ENCODE measurements around the gene EDA. TPM values are rescaled to one million over a fixed set of nuclear protein-coding genes. Genes with fewer than 3 reads are reported as not detected.

The EDA gene
- total RNA-seq, 1 experiment from 2014 or later, result 1.1 TPM

DNA sequence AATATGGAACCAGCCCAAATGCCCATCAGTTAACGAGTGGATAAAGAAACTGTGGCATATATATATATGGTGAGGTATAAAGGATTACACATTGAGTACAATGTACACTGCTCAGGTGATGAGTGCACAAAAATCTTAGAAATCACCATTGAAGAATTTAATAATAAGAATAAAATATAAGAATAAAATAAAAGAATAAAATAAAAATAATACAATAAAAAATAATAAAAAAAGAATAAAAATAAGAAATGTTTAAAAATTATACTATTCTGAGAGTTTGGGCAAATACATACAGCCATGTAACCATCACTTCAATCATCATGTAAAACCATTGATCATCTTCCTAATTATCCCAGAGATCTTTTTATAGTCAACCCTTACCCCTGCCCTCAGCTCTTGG is 260.3 kb downstream of the EDA start:
- CTCF ChIA-PET, result no interaction called here
- Mint-ChIP-seq H3K27ac (ENCODE audit: low read depth, unreplicated experiment) (no peak overlapping the region), H3K36me3 (ENCODE audit: insufficient read depth, unreplicated experiment) (no peaks in the 10 kb centered on the region)

DNA sequence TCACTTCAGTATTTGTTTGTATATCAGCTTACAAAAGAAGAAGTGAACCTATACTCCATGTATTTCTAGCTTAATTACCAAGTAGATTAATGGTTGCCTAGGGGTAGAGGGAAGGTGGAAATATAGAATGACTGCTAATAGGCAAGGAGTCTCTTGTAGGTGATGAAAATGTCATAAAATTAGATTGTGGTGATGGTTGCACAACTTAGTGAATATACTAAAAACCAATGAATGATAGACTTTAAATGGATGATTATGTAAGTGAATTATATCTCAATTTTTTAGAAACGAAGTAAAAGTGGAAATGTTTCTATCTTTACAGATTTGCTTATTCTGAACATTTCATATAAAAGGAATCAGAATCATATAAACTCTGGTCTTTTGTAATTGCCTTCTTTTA is 268.3 kb downstream of the EDA start:
- Mint-ChIP-seq H3K4me1 (ENCODE audit: insufficient read depth, unreplicated experiment) (no peaks in the 10 kb centered on the region), H3K36me3 (ENCODE audit: insufficient read depth, unreplicated experiment) (no peaks in the 10 kb centered on the region), H3K4me3 (ENCODE audit: unreplicated experiment) (no peak overlapping the region), H3K9me3 (ENCODE audit: unreplicated experiment) (peaks cover 19% of the 10 kb centered on the region), H3K27me3 (ENCODE audit: insufficient read depth, unreplicated experiment) (peaks cover 5% of the 10 kb centered on the region), H3K27ac (ENCODE audit: low read depth, unreplicated experiment) (no peak overlapping the region)
- ChIA-PET CTCF (no interaction called here), POLR2A (no interaction called here)
- BruUV-seq (replicated peaks), result no TSS peak
- intact Hi-C loops (cut with micrococcal nuclease), result no loop called here
- TF ChIP-seq, protein P1, sequence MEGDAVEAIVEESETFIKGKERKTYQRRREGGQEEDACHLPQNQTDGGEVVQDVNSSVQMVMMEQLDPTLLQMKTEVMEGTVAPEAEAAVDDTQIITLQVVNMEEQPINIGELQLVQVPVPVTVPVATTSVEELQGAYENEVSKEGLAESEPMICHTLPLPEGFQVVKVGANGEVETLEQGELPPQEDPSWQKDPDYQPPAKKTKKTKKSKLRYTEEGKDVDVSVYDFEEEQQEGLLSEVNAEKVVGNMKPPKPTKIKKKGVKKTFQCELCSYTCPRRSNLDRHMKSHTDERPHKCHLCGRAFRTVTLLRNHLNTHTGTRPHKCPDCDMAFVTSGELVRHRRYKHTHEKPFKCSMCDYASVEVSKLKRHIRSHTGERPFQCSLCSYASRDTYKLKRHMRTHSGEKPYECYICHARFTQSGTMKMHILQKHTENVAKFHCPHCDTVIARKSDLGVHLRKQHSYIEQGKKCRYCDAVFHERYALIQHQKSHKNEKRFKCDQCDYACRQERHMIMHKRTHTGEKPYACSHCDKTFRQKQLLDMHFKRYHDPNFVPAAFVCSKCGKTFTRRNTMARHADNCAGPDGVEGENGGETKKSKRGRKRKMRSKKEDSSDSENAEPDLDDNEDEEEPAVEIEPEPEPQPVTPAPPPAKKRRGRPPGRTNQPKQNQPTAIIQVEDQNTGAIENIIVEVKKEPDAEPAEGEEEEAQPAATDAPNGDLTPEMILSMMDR (IDR thresholded peaks at IDR 0.05; ENCODE audit: unreplicated experiment), result no peak
- DNase-seq (ENCODE audit: unreplicated experiment), result no peak

More for the DNA sequence above, 260.3 kb downstream of the EDA start:
- intact Hi-C loops (cut with micrococcal nuclease), result no loop called here
- TF ChIP-seq, protein P1 (IDR thresholded peaks at IDR 0.05; ENCODE audit: unreplicated experiment), result no peak
- no peak for DNase-seq (ENCODE audit: unreplicated experiment)
- POLR2A ChIA-PET, result no interaction called here
- H3K4me1 Mint-ChIP-seq (ENCODE audit: insufficient read depth, unreplicated experiment), result no peaks in the 10 kb centered on the region
- peaks cover 8% of the 10 kb centered on the region for H3K27me3 Mint-ChIP-seq (ENCODE audit: insufficient read depth, unreplicated experiment)
- no peak overlapping the region for H3K4me3 Mint-ChIP-seq (ENCODE audit: unreplicated experiment)
- peaks cover 8% of the 10 kb centered on the region for H3K9me3 Mint-ChIP-seq (ENCODE audit: unreplicated experiment)
- BruUV-seq (replicated peaks), result no TSS peak

DNA sequence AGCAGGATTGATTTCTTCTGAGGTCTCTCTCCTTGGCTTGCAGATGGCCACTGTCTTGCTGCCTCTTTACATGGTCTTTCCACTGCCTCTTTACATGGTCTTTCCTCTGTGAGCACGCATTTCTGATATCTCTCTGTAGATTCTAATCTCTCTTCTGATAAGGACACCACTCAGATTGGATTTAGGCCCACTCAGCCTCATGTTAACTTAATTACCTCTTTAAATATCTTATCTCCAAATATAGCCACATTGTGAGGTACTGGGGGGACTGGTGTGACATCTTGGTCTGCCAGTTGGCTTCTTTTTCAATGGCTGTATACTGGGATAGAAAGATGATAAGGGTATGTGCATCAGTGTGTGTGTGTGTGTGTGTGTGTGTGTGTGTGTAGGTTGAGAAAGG is 280.1 kb downstream of the EDA start:
- CTCF ChIA-PET, result no interaction called here
- no TSS peak for BruUV-seq (replicated peaks)
- intact Hi-C loops (cut with micrococcal nuclease), result no loop called here

DNA sequence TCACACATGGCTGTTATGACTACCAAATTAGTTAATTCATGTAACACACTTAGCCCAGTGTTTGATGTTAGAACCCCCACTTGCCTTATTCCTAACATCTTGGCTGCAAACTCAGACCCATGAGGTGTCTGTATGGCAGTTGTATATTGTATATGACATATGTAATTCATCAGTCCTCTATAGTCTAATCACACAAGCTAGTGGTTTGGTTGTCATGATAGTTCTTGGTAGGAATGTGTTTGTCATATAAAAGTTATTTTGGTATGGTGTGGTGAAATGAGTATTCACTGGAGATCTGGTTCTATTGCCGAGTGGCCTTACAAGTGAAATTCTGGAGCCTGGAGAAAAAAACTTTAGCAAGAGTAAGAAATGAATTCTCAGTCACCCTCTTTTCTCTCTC is 284.6 kb downstream of the EDA start:
- BruUV-seq (replicated peaks), result no TSS peak
- no peak for DNase-seq (ENCODE audit: unreplicated experiment)
- H3K4me1 Mint-ChIP-seq (ENCODE audit: insufficient read depth, unreplicated experiment), result no peaks in the 10 kb centered on the region
- no peaks in the 10 kb centered on the region for H3K9me3 Mint-ChIP-seq (ENCODE audit: unreplicated experiment)
- CTCF ChIA-PET, result interaction anchor here (0.6 kb wide), 1 partner anchor 60 kb away, joined by 3 read pairs; no protein-coding TSS in a partner anchor
- H3K4me3 Mint-ChIP-seq (ENCODE audit: unreplicated experiment), result no peak overlapping the region
- POLR2A ChIA-PET, result no interaction called here
- no peak overlapping the region for H3K27ac Mint-ChIP-seq (ENCODE audit: low read depth, unreplicated experiment)
- no peaks in the 10 kb centered on the region for H3K36me3 Mint-ChIP-seq (ENCODE audit: insufficient read depth, unreplicated experiment)
- peaks cover 57% of the 10 kb centered on the region for H3K27me3 Mint-ChIP-seq (ENCODE audit: insufficient read depth, unreplicated experiment)
- TF ChIP-seq, protein P1 (IDR thresholded peaks at IDR 0.05; ENCODE audit: unreplicated experiment), result no peak
- intact Hi-C loops (cut with micrococcal nuclease), result no loop called here

More for the DNA sequence above, 280.1 kb downstream of the EDA start:
- Mint-ChIP-seq H3K4me1 (ENCODE audit: insufficient read depth, unreplicated experiment) (no peaks in the 10 kb centered on the region), H3K36me3 (ENCODE audit: insufficient read depth, unreplicated experiment) (no peaks in the 10 kb centered on the region), H3K9me3 (ENCODE audit: unreplicated experiment) (no peaks in the 10 kb centered on the region), H3K27ac (ENCODE audit: low read depth, unreplicated experiment) (no peak overlapping the region), H3K27me3 (ENCODE audit: insufficient read depth, unreplicated experiment) (peaks cover 33% of the 10 kb centered on the region), H3K4me3 (ENCODE audit: unreplicated experiment) (no peak overlapping the region)
- no peak for DNase-seq (ENCODE audit: unreplicated experiment)
- TF ChIP-seq, protein P1 (IDR thresholded peaks at IDR 0.05; ENCODE audit: unreplicated experiment), result no peak
- POLR2A ChIA-PET, result no interaction called here
